ENCODE results near the gene ITGB6. TPM values are rescaled to one million over a fixed set of nuclear protein-coding genes. Genes with fewer than 3 reads are reported as not detected.
A peak's percentile ranks its signal among the peaks of the same experiment; 100 is the strongest.

ITGB6 gene
- total RNA-seq, 1 experiment from 2014 or later = 7.2 TPM

DNA sequence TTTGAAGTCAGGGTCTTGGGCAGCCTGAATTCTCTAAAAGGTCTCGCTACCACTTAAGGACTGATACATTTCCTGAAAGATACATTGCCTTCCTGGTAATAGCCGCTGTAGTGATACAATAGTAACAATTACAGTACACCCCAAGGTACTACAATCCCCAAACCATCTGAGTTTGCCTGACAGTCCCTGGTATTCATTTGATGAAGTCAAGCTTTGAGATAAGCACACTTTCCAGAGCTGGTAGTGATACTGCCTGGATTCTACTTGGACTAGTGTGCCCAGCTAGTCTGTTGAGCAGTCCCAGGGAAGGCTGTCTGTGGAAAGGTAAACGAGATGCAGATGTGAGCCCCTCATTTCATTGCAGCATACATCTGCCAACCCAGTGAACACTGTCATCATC lies 24.4 kb upstream of the ITGB6 start:
- no peaks in the 10 kb centered on the region for H3K27me3 ChIP-seq (ENCODE audit: low read length)
- no peak for TF ChIP-seq EZH2phosphoT487 (IDR thresholded peaks at IDR 0.05; ENCODE audit: borderline replicate concordance, low read length)
- TF ChIP-seq, protein P1, sequence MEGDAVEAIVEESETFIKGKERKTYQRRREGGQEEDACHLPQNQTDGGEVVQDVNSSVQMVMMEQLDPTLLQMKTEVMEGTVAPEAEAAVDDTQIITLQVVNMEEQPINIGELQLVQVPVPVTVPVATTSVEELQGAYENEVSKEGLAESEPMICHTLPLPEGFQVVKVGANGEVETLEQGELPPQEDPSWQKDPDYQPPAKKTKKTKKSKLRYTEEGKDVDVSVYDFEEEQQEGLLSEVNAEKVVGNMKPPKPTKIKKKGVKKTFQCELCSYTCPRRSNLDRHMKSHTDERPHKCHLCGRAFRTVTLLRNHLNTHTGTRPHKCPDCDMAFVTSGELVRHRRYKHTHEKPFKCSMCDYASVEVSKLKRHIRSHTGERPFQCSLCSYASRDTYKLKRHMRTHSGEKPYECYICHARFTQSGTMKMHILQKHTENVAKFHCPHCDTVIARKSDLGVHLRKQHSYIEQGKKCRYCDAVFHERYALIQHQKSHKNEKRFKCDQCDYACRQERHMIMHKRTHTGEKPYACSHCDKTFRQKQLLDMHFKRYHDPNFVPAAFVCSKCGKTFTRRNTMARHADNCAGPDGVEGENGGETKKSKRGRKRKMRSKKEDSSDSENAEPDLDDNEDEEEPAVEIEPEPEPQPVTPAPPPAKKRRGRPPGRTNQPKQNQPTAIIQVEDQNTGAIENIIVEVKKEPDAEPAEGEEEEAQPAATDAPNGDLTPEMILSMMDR (conservative IDR thresholded peaks at IDR 0.05; ENCODE audit: low read depth, low read length) = no peak
- no peak for TF ChIP-seq EZH2 (IDR thresholded peaks at IDR 0.05; ENCODE audit: low read length, unreplicated experiment)
- peak overlapping the region; percentile 20; the same call in 1 of the 2 replicates for H3K9ac ChIP-seq (ENCODE audit: low read length)
- H3K36me3 ChIP-seq (ENCODE audit: low read depth, low read length) = no peaks in the 10 kb centered on the region
- peak overlapping the region; percentile 4; the same call in 1 of the 2 replicates for H3K4me3 ChIP-seq (ENCODE audit: low read length)
- no peak for DNase-seq
- no TSS peak for BruUV-seq (replicated peaks)
- H3F3A ChIP-seq (ENCODE audit: low read length, unreplicated experiment) = no peaks in the 10 kb centered on the region
- intact Hi-C loops (cut with micrococcal nuclease) = loop anchor here (1.0 kb wide), 1 partner anchor 10 kb away; no protein-coding TSS in a partner anchor
- ChIA-PET CTCF (no interaction called here), POLR2A (ENCODE audit: unreplicated experiment) (interaction anchor here (0.6 kb wide), 1 partner anchor 1804 kb away, joined by 17 read pairs; no protein-coding TSS in a partner anchor)
- no peaks in the 10 kb centered on the region for H4K20me1 ChIP-seq (ENCODE audit: low read length)
- no peaks in the 10 kb centered on the region for H3K9me2 ChIP-seq (replicated peaks; ENCODE audit: low read length)
- no peak overlapping the region for H2AFZ ChIP-seq (ENCODE audit: low read length)
- H3K4me1 ChIP-seq (ENCODE audit: insufficient read depth, low read length) = peaks cover 98% of the 10 kb centered on the region
- H3K27ac ChIP-seq (ENCODE audit: low read length) = peak overlapping the region; percentile 87
- H3K79me2 ChIP-seq (ENCODE audit: low read length) = no peaks in the 10 kb centered on the region
- peak overlapping the region; percentile 71 for H3K4me2 ChIP-seq (ENCODE audit: low read length)
- H3K9me3 ChIP-seq (ENCODE audit: low read length) = no peaks in the 10 kb centered on the region
- ATAC-seq = no peak

DNA sequence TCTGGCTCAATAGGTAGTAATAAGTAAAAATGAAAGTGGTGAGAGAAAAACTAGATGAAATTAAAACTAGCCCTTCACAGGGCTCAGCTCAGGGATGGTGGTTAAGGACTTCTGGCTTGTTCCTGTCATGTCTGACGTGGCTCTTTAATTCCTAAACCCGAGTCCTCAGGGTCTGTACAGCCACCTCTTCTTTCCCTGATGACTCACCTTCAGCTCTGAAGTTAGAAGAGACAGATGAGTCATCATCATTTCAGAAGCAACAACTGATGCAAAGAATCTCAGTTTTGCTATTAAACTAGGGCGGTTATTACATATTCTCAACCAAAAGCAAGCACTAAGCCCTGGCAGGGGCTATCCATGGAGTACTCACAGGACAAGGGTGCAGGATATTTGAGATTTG lies 24.0 kb upstream of the ITGB6 start:
- ChIA-PET CTCF (interaction anchor here (0.6 to 0.8 kb wide), 2 partner anchors 10 to 15 kb away, joined by 3 to 5 read pairs; no protein-coding TSS in a partner anchor), POLR2A (ENCODE audit: unreplicated experiment) (interaction anchor here (0.5 to 0.7 kb wide), 3 partner anchors 28 to 1804 kb away, joined by 3 to 17 read pairs (median 4); no protein-coding TSS in a partner anchor)
- no peaks in the 10 kb centered on the region for H4K20me1 ChIP-seq (ENCODE audit: low read length)
- H2AFZ ChIP-seq (ENCODE audit: low read length) = no peak overlapping the region
- no peaks in the 10 kb centered on the region for H3F3A ChIP-seq (ENCODE audit: low read length, unreplicated experiment)
- TF ChIP-seq, protein P1 (conservative IDR thresholded peaks at IDR 0.05; ENCODE audit: low read depth, low read length) = no peak
- TF ChIP-seq EZH2phosphoT487 (IDR thresholded peaks at IDR 0.05; ENCODE audit: borderline replicate concordance, low read length) (no peak), EZH2 (IDR thresholded peaks at IDR 0.05; ENCODE audit: low read length, unreplicated experiment) (no peak)
- H3K4me3 ChIP-seq (ENCODE audit: low read length) = peak overlapping the region; percentile 28; the same call in 1 of the 2 replicates
- peak overlapping the region; percentile 46 for H3K9ac ChIP-seq (ENCODE audit: low read length)
- peak overlapping the region; percentile 87 for H3K27ac ChIP-seq (ENCODE audit: low read length)
- H3K9me3 ChIP-seq (ENCODE audit: low read length) = no peaks in the 10 kb centered on the region
- H3K9me2 ChIP-seq (replicated peaks; ENCODE audit: low read length) = no peaks in the 10 kb centered on the region
- no peaks in the 10 kb centered on the region for H3K36me3 ChIP-seq (ENCODE audit: low read depth, low read length)
- intact Hi-C loops (cut with micrococcal nuclease) = loop anchor here (1.0 kb wide), 1 partner anchor 10 kb away; no protein-coding TSS in a partner anchor
- DNase-seq = peak; percentile 96
- H3K79me2 ChIP-seq (ENCODE audit: low read length) = no peaks in the 10 kb centered on the region
- H3K4me1 ChIP-seq (ENCODE audit: insufficient read depth, low read length) = peaks cover 94% of the 10 kb centered on the region
- no TSS peak for BruUV-seq (replicated peaks)
- no peaks in the 10 kb centered on the region for H3K27me3 ChIP-seq (ENCODE audit: low read length)
- peak; percentile 69 for ATAC-seq
- H3K4me2 ChIP-seq (ENCODE audit: low read length) = peak overlapping the region; percentile 71

DNA sequence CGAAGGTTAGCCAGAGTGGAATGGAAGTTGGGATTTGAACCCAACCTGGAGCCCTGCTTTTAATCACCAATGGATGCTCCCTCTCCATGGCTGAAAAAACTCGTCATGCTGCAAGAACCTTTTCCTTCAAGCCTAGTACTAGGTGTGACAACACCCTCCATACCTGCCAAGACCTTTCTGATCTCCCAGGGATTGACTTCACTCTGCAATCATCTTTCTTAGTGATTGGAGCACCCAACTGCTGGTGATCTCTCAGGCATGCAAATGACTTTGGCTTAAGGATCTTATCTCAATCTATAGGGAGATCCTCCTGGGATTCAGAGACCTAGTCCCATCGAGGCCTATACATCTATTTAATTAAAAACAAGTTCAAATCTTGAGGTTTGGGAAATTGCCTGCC lies 23.5 kb upstream of the ITGB6 start:
- H4K20me1 ChIP-seq (ENCODE audit: low read length) = no peaks in the 10 kb centered on the region
- no peaks in the 10 kb centered on the region for H3K36me3 ChIP-seq (ENCODE audit: low read depth, low read length)
- peak overlapping the region; percentile 71 for H3K4me2 ChIP-seq (ENCODE audit: low read length)
- no peak for TF ChIP-seq EZH2 (IDR thresholded peaks at IDR 0.05; ENCODE audit: low read length, unreplicated experiment)
- no peak for TF ChIP-seq EZH2phosphoT487 (IDR thresholded peaks at IDR 0.05; ENCODE audit: borderline replicate concordance, low read length)
- TF ChIP-seq, protein P1 (conservative IDR thresholded peaks at IDR 0.05; ENCODE audit: low read depth, low read length) = no peak
- DNase-seq (no peak), ATAC-seq (no peak)
- CTCF ChIA-PET = interaction anchor here (0.6 to 0.8 kb wide), 2 partner anchors 9 to 15 kb away, joined by 3 to 5 read pairs; no protein-coding TSS in a partner anchor
- peak overlapping the region; percentile 87 for H3K27ac ChIP-seq (ENCODE audit: low read length)
- H3F3A ChIP-seq (ENCODE audit: low read length, unreplicated experiment) = no peaks in the 10 kb centered on the region
- no peak overlapping the region for H2AFZ ChIP-seq (ENCODE audit: low read length)
- H3K27me3 ChIP-seq (ENCODE audit: low read length) = no peaks in the 10 kb centered on the region
- intact Hi-C loops (cut with micrococcal nuclease) = no loop called here
- peaks cover 89% of the 10 kb centered on the region for H3K4me1 ChIP-seq (ENCODE audit: insufficient read depth, low read length)
- H3K4me3 ChIP-seq (ENCODE audit: low read length) = peak overlapping the region; percentile 28; the same call in 1 of the 2 replicates
- H3K79me2 ChIP-seq (ENCODE audit: low read length) = no peaks in the 10 kb centered on the region
- POLR2A ChIA-PET (ENCODE audit: unreplicated experiment) = interaction anchor here (0.5 to 0.7 kb wide), 2 partner anchors 29 to 144 kb away, joined by 3 to 4 read pairs; no protein-coding TSS in a partner anchor
- no peaks in the 10 kb centered on the region for H3K9me3 ChIP-seq (ENCODE audit: low read length)
- peak overlapping the region; percentile 46 for H3K9ac ChIP-seq (ENCODE audit: low read length)
- no TSS peak for BruUV-seq (replicated peaks)
- H3K9me2 ChIP-seq (replicated peaks; ENCODE audit: low read length) = no peaks in the 10 kb centered on the region
